GM20431 (cell line): ENCODE data around the gene RELL1.

Experiments
- in situ Hi-C: fragments of 300-500 bp; cut with MseI, MboI; formaldehyde crosslinking; loops from one replicate; pipeline ENCODE4 v1.15.0; 2020; ENCODE audit warnings: low sequenced_read_pairs; ENCODE audit not compliant: unreplicated experiment

The RELL1 gene

DNA sequence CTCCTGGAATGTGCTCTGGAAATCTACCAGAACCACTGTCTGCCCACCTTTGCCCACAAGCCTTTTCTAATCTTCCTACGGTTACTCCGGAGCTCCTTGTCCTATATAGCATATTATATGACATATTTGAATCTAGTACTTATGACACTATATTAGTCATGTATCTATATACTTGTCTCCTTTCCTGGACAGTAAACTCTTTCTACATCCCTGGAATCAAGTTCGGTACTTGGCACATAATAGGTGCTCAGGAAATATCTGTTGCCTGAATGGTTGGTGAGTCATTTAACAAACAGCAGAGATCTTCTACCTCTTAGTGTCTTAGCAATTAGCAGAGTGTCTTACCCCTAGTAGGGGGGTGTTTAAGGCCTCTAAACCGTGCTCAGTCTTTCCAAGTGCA lies 123.6 kb downstream of the RELL1 start:
- in situ Hi-C loops: loop anchor here (10.0 kb wide), 1 partner anchor 108 kb away; a partner anchor contains a TSS

DNA sequence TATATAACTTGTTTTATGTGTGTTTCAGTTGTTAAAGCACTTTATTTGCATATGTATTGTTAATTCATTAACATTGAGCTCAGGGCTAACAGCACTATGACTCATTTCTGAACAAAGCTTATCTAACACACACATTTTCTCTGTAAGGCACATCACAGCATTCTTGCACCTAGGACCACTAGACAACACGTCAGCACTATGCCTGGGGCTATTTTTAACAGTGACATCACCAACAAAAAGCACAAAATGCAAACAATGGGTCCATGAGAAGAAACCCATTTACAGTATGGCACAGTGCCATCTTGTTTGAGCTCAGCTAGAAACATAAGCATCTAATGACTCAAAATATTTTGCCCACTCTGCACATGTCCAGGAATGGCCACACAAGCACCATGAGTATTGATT lies 124.4 kb downstream of the RELL1 start:
- in situ Hi-C loops: loop anchor here (10.0 kb wide), 1 partner anchor 107 kb away; a partner anchor contains a TSS

DNA sequence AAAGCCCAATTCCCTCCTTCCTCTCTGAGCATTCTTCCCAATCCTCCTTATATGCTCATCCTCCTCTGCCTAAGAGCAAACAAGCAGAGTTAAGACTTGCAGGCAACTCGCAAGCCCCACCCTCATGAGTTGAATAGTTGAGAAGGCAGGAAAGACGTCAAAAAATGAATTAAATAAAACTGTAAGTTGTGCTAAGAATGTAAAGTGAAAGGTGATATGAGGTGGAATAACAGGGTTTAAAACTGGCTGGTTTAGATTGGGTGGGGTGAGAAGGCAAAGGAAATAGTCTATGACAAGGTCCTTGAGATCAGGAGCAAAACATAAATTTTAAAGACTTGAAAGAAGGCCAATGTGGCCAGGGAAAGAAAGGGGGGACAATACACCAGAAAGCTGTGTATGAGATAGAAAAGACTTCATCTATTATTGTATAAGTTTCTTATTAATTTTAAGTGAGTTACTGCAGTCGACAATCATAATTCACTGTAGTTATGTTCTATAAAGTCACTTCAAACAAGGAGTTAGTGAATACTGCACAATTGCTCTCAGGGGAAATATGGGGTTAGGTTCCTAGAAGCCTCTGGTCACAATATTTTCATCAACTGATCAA lies 124.9 kb downstream of the RELL1 start:
- in situ Hi-C loops: loop anchor here (10.0 kb wide), 1 partner anchor 106 kb away; a partner anchor contains a TSS
